HG03064 (cell line): Measurements from ENCODE around the gene C13orf46.

Experiments
- ATAC-seq: cut with Tn5 transposase; IDR thresholded peaks from one replicate; pipeline ENCODE4 v1.9.1; 2021; ENCODE audit warnings: low read depth; ENCODE audit not compliant: unreplicated experiment

Gene C13orf46

DNA sequence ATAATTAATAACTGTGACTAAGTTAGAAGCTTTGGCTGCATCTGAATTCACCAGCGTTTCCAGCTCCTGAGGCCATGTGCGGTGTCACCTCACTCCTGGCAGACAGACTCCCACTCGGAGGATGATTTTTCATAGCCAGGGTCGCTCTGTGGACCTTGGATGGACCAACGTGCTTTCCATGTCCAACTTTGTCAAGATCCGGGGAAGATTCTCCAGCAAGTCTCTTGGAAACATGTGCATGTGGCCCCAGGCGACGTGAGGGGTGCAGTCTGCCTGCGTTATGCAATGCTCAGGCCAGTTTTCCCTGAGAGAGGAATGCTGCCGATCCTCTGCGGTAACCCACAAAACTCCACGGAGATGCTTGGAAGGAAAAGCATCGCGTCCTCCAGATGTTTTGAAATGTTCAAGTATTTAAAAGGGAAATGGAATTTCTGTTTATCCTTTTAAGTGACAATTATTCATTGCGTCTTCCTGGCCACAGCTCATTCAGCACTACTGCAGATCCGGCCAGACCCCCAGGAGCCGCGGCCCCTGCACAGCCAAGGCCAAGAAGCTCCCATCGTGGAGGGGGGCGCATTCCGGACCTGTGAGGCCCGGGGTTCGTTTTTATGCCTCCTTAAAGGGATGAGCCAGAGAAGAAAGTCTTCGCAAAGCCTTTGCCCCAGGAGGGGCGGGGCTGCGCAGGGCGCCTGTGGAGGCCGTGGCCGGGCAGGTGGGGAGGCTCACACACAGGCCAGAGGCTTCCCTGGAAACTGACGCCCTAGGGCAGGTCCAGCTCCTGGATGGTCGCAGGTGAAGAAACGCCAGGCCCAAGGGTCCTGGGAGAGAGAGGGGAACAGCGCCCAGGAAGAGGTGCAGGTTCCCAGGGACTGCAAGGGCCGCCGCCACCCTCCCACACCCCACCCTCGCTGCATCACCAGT is 46.0 kb downstream of the C13orf46 start:
- no peak for ATAC-seq

DNA sequence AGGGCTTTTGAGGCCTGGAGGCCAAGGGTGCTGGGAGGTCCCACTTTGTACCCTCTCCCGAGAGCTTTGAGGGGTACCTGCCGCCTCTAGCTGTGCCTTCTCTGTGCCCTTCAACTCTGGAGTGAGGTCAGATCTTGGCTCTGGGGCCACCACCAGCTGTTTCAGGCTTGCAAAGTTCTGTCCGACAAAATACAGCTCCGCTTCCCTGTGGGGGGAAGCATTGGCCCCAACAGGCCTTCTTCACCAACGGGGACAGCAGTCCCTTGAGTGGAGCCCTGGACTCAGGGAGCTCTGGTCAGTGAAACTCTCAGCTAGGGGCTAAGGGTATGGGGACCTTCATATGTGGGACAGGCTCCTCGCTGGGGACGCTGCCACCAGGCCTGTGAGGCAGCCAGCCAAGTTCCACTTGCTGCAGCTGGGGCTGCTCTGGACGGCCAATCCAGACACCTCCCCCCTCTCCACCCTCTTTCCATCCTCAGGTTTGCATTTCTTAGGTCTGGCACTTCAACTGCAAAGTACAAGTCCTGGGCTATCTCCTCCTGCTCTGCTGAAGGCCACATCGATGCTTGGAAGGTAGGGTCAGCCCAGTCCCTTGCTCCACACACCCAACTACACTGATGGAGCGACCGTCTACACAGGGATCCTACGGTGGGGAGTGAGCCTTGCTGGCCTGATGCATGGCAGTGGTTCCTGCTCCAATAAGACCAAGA is 46.8 kb downstream of the C13orf46 start:
- no peak for ATAC-seq

DNA sequence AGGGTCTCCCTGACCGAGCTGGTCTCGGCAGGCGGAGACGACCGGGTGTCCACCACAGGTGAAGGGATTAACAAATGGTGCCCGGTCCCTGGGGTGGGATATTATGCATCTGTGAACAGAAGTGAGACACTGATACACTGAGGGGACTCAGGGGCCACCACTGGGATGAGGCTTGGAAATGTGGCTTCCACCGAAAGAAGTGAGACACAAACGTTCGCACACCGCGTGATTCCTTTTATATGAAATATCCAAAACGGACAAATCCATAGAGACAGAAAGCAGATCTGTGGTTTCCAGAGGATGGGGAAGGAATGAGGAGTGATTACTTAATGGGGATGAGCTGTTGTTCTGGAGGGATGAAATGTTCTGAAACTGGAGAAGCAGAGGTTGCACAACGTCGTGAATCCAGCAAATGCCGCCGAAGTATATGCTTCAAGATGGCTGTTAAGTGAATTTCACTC is 47.5 kb downstream of the C13orf46 start:
- ATAC-seq: no peak

DNA sequence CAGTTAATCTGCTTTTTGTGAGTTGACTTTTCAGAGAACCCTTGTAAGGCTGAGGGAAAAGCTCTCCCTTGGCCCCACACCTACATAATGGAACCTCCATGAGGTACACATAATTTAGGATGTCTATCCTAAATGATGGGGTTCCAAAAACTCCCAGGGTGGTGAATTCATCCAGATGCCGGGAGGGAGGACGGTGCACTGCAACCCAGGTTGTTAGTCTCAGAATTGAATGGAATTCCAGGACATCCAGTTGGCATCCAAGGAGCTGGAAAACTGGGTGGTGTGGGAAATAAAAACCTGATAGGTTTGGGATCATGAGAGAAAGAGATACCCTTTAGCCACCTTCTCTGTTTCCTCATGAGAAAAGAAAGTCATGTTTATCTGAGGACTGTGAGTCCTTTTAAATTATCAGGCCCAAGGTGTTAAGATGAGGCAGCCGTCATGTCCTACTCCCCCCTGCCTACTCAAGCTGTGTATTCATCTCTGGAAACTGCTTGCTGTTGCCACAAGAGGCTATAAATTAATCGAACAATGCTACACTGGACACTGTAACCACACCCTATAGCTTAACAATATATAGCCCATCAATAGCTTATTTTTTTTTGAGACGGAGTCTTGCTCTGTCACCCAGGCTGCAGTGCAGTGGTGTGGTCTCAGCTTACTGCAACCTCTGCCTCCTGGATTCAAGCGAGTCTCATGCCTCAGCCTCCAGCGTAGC is 49.5 kb downstream of the C13orf46 start:
- ATAC-seq: no peak

DNA sequence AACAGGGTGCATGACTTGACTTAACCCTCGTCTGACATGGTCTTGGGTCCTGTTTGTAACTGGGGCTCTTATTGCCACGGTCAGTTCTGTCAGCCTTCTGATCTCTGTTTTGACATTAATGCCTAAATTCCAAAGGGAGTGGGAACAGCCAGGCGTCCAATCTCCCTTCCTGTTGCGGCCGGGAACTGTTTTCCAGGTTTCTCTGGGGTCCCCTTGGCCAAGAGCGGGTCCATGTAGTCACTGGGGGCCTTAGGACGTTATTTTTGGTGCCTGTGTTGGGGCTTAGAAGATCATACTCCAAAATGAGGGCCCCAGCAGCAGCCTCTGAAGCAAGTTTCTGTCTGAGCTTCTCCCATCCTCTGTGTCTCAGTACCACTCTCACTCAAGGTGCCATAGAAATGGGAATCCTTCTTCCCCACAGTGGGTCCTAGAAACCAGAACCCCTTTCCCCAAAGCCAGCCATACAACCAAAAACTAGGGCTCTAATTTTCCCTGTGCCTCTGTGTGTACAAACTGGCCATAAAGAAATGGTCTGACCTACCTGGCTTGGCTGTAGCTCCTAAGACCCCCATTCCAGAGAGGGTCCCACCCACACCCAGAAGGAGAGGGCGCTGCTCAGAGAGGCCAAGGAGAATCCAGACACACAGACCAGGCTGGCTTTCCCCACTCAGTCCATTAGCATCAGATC is 50.4 kb downstream of the C13orf46 start:
- no peak for ATAC-seq

DNA sequence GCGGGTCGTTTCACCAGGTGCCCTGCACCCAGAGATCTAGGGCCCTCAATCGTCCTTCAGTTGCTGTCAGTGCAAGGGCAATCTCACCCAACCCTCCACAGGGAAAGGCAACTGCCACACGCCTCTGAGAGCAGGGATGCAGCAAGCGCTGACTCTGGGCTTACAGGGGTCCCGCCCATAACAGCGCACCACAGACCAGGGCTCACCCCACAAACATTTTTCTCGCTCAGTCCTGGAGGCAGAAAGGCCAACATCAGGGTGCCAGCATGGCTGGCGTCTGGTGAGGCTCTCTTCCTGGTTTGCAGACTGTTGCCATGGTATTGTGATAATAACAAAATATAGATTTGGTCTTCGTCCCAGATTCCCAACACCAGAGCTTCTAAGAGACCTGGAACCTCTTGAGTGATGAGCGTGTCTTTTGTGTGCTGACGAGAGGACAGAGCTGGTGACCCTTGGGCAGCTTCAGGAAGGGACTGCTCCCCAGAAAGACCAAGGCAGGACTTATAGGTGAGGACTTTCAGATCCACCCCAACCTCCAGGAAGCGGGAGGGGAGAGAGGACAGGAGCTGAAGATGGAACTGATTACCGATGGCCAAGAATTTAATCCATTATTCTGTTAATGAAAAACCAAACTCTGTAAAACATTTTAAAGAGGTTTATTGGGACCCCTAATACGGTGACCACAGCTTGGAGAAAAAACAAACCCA is 51.3 kb downstream of the C13orf46 start:
- ATAC-seq: no peak

DNA sequence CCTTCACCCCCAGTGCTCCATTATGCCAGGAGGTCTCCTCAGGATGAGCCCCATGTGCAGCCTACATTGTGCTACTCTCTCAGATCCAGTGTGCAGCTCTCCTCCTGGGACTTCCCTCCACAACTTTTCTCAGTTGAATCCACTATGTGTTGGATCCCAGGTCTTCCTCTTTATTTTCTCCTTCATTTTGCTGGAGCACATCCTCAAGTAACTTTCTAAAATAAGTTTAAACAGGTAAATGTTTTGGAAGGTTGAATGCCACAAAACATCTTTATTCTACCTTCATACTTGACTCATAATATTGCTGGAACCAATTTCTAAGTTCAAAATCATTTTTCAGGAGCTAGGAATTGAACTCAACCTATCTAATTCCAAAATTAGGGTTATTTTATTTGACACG is 52.1 kb downstream of the C13orf46 start:
- ATAC-seq: no peak

DNA sequence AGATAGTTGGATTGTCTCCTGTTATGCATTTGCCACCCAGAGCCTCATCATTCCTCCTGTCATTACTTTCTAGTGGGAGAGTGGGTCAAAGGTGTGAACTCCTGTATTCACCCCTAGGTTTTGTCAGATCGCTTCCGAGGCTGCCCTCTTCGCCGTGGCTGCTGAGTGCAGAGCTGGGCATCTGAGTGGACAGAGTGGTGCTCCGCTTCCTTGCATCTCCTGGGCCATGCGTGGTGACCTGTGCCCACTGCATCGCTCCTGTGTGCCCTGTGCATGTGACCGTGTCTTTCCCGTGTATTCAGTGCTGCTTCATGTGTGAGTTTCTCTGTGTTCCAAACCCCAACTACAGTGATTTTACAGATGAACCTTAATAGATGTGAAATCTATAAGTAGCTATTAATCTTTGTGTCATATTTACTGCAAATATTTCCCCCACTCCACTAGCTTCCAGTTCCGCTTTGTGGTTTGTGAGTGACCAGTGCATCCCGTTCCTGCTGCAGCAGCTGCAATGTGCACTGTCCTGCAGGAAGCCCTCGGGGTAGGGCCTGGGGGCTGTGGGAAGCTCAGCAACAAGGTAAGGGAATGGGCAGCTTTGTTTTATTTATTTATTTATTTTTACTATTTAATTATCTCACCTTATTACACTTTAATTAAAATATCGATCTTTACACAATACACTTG is 53.1 kb downstream of the C13orf46 start:
- no peak for ATAC-seq

DNA sequence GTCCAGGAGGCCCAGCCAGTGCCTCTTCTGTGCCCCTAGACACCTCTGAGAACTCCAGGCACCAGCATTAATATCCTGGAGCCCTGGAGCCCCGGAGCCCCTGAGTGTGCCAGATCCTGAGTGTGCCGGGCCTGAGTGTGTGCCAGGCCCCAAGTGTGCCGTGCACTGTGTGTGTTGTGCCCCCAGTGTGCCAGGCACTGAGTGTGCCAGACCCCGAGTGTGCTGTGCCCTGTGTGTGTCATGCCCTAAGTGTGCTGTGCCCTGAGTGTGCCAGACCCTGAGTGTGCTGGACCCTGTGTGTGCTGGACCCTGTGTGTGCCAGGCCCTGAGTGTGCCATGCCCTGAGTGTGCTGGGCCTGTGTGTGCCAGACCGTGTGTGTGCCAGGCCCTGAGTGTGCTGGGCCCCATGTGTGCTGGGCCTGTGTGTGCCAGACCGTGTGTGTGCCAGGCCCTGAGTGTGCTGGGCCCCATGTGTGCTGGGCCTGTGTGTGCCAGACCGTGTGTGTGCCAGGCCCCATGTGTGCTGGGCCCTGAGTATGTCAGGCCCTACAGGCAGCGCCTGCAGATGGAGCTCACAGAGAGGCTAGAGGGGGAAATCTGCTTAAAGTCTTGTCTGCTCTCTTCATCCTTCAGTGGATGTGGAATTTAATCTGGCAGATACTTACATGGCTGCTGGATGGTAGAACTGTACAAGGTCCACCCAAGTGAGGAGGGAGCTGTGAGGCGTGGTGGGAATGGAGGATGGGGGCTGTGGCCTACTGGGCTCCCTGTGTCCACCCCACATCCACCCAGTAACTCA is 53.9 kb downstream of the C13orf46 start:
- ATAC-seq: no peak

DNA sequence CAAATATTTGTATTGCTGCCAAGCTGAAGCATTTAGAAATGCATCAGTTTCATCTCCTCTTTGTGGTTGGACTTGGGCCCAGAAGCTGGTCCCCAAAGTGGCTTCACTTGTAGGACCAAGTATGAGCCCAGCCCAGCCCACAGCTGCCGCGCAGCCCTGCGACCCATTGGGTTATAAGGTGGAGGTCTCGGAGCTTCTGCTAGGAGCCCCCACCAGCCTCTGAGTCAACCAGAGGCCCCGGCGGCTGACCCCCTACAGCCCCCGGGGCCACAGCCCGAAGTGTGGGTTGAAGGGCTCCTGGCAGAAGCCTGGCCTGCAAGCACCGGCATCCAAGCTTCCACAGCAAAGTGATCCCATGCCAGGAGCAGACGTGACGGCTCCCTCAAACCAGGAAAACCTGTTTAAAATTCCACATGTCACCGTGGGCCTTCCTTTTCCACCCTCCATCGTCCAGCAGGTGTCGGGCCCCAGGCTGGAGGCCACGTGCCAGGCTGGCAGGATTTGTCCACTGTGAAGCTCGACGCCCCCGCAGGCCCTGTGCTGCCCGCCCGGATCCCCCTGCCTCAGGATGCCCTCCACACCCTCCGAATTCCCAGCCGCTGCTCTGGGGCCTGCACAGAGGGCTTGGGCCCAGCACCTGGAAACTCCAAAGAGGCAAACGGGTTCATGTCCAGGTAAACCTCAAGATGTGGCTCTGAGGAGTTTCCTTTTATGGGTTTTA is 54.7 kb downstream of the C13orf46 start:
- no peak for ATAC-seq

DNA sequence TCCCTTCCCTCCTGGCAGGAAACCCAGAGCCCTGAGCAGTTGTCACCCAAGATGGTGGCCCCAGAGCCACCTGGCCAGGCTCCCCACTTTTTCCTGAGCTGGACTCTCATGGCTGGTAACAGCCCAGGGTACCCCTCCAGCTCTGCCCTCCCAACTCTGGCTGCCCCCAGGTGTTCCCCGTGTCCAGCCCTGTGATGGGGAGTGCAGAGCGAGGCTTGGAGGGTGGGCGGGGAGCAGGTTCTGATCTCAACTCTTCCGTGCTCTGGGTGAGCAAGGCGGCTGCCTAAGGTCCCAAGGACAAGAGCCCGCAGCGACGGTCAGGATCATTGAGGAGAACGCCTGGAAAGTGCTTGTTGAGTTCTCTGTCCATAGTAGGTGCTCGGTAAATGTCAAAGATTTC is 55.3 kb downstream of the C13orf46 start:
- no peak for ATAC-seq

DNA sequence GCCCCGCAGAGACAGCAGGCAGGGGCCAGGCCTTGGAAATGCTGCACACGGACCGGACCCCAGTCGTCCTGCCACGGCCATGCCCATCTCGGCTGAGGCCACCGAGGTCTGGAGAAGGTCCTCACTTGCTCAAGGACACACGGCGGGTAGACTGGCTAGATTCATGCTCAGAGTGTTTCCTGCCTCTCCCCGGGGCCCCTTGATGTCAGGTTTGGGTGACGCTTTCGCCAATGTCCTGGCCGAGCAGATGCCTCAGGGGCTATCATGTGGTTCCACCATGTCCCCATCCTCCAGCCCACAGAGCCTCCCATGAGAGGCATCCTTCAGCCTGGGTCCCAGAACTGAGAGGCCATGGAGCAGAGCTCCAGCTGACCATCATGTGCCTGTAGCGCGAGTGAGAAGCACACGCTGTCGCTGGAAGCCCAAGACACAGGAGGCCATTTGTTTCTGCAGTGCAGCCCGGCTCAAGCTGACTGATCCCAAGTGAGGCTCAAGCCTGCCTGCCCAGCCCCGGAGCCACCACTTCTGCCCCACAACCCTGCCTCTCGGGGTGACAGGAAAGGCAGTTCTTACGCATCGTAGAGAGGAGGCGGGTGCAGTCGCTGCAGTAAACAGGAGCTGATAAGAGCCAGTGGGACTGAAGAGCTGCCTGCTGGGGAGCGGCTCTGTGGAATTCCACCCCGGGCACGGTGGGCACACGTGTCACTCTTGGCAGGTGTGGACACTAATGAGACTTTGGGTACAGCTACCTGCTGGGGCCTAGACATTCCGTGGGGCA is 56.1 kb downstream of the C13orf46 start:
- ATAC-seq: no peak

DNA sequence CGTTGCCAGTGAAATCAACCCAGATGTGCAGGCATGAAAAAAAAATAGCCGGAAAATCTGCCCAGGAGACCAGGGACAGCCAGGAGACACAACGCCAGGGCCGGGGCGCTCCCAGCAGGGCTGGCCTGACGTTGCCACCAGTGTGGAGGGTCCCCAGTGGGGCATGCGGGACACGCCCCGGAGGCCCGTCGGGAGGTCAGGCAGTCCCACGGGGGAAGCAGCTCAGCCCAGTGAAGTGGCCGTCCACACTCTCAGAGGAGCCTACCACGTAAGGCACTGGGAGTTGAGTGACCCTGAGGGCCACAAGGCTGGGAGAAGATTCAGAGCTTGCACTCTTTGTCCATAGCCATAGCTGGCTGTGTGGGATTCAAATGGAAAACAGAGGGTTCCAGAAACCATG is 56.8 kb downstream of the C13orf46 start:
- ATAC-seq: no peak

DNA sequence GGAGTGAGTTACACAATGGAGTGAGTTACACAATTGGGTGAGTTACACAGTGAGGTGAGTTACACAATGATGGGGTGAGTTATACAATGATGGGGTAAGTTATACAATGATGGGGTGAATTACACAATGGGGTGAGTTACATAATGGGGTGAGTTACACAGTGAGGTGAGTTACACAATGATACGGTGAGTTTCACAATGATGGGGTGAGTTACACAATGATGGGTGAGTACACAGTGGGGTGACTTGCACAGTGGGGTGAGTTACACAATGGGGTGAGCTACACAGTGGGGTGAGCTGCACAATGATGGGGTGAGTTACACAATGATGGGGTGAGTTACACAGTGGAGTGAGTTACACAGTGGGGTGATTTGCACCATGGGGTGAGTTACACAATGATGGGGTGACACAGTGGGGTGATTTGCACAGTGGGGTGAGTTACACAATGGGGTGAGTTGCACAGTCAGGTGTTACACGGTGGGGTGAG is 57.5 kb downstream of the C13orf46 start:
- no peak for ATAC-seq

DNA sequence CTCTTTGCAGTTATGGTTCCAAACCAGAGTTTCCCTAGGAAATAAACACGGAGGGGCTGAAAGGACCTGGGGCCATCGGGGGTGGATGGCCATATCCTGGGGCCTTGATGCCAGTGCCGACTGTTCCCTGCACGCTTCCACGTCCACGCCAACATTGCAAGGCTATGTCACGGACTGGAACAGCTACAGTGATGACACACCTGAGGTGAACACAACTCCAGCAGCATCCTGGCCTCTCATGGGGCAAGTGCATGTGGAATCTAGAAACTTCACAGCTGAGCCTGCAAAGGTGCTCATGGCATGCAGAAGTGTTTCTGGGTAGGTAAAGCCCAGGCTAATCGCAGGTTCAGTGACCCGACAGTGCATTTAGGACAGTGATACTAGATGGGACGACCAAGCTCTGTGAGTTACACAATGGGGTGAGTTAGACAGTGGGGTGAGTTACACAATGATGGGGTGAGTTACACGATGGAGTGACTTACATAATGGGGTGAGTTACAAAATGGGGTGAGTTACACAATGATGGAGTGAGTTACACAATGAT is 58.0 kb downstream of the C13orf46 start:
- ATAC-seq: no peak

DNA sequence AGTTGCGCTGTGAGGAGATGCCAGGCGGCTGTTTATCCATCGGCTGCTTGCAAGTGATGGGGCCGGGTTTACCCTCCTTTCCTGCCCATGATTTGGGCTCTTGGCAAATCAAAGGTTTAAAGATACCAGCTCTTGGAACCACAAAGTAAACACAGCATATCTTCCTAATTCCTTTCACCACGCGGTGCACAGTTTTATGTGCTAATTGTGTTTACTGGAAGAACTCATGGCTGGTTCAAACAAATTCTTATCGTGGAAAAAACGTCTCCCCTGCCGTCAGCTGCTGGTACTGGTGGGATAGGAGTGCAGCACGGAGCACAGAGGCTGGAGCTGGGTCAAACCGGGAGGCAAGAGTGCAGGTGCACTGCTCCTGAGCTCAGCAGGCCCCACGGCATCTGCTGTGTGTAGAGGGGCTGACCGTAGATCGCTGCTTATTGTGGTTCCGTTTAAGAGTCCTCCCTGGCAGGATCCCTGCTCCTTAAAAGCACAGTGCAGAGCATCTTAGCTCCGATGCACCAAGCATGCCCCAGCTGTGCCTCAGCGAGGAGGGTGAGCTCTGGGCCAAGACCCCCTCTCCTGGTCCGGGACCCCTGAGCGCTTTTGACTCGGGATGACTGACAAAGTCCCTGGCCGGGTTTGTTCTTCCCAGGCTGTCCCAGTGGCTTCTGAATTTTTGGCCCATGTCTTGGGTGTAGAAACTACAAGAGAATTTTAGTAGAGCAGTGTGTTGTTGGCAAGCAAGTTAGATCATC is 58.7 kb downstream of the C13orf46 start:
- no peak for ATAC-seq
